Measurements from ENCODE around the gene KARS1. TPM values are rescaled to one million over a fixed set of nuclear protein-coding genes. Genes with fewer than 3 reads are reported as not detected.

KARS1 gene
- total RNA-seq, 4 donors from 2014 or later, result 88.6 to 110 (median 100) TPM

- 48 to 50% methylated on average over 8 of the region's 8 CpGs for WGBS, 2 donors
Observed at GRCh38 chr16:75590920-75591843, 56.3 kb downstream of the KARS1 start.

GRCh38 chr16:75589306-75589705, 58.2 kb downstream of the KARS1 start:
- DNase-seq (ENCODE audit: low spot score in 2 of 2), result peak in 1 of 2 donors; percentile 70
- TF ChIP-seq POLR2A (IDR thresholded peaks at IDR 0.05) (no peak), CTCF (IDR thresholded peaks at IDR 0.05) (no peak)
- intact Hi-C loops (cut with DNase I; ENCODE audit: low total_unique reads), result no loop called here
- WGBS, 2 donors, result 52 to 61% methylated on average over 3 of the region's 3 CpGs
- no peak overlapping the region for H3K4me3 ChIP-seq (ENCODE audit: low read depth, poor library complexity, severe bottlenecking)

More at GRCh38 chr16:75590920-75591843, 56.3 kb downstream of the KARS1 start:
- intact Hi-C loops (cut with DNase I; ENCODE audit: low total_unique reads), result no loop called here
- H3K4me3 ChIP-seq (ENCODE audit: low read depth, poor library complexity, severe bottlenecking), result no peak overlapping the region
- peak in 1 of 2 donors; percentile 84 for DNase-seq (ENCODE audit: low spot score in 2 of 2)
- no peak for TF ChIP-seq CTCF (IDR thresholded peaks at IDR 0.05)
- TF ChIP-seq POLR2A (IDR thresholded peaks at IDR 0.05), result no peak

- DNase-seq (ENCODE audit: low spot score in 2 of 2), result peak in 1 of 2 donors; percentile 67
Observed at GRCh38 chr16:75588716-75589115, 58.7 kb downstream of the KARS1 start.

GRCh38 chr16:75584108-75584507, 63.4 kb downstream of the KARS1 start:
- peak in 1 of 2 donors; percentile 31 for DNase-seq (ENCODE audit: low spot score in 2 of 2)
- no peak for TF ChIP-seq POLR2A (IDR thresholded peaks at IDR 0.05)
- TF ChIP-seq CTCF (IDR thresholded peaks at IDR 0.05), result no peak
- H3K4me3 ChIP-seq (ENCODE audit: low read depth, poor library complexity, severe bottlenecking), result no peak overlapping the region
- intact Hi-C loops (cut with DNase I; ENCODE audit: low total_unique reads), result no loop called here
- WGBS, 2 donors, result 55 to 63% methylated on average over 3 of the region's 3 CpGs

More at GRCh38 chr16:75588716-75589115, 58.7 kb downstream of the KARS1 start:
- H3K4me3 ChIP-seq (ENCODE audit: low read depth, poor library complexity, severe bottlenecking), result no peak overlapping the region
- 95% methylated on average over 4 of the region's 4 CpGs for WGBS, 2 donors
- no peak for TF ChIP-seq POLR2A (IDR thresholded peaks at IDR 0.05)
- intact Hi-C loops (cut with DNase I; ENCODE audit: low total_unique reads), result no loop called here

- intact Hi-C loops (cut with DNase I; ENCODE audit: low total_unique reads), result no loop called here
- TF ChIP-seq CTCF (IDR thresholded peaks at IDR 0.05) (no peak), POLR2A (IDR thresholded peaks at IDR 0.05) (no peak)
- no peak overlapping the region for H3K4me3 ChIP-seq (ENCODE audit: low read depth, poor library complexity, severe bottlenecking)
- no peak for DNase-seq (ENCODE audit: low spot score in 2 of 2)
- 82 to 85% methylated on average over 7 of the region's 7 CpGs for WGBS, 2 donors
Observed at GRCh38 chr16:75579281-75579834, 68.1 kb downstream of the KARS1 start.

GRCh38 chr16:75578725-75579124, 68.7 kb downstream of the KARS1 start:
- 86 to 89% methylated on average over 2 of the region's 2 CpGs for WGBS, 2 donors
- intact Hi-C loops (cut with DNase I; ENCODE audit: low total_unique reads), result no loop called here
- no peak for TF ChIP-seq CTCF (IDR thresholded peaks at IDR 0.05)
- no peak for TF ChIP-seq POLR2A (IDR thresholded peaks at IDR 0.05)
- no peak overlapping the region for H3K4me3 ChIP-seq (ENCODE audit: low read depth, poor library complexity, severe bottlenecking)
- no peak for DNase-seq (ENCODE audit: low spot score in 2 of 2)
